Testis (tissue), 2 donors: ENCODE data around the gene PRR9.

Experiments
- CTCF ChIP-seq, 3 experiments: fragments of 450-650 bp in 2 of 3; fragments of 200-600 bp in 1 of 3; sonication (generic) in 1 of 3; IDR thresholded peaks; one replicate each; pipeline ENCODE4 v1.5.1; 2016 to 2019; ENCODE audit warnings: antibody characterized with exemption in 3 of 3, mild to moderate bottlenecking in 2 of 3, moderate library complexity in 1 of 3
- POLR2A ChIP-seq: fragments of 450-650 bp; IDR thresholded peaks from one replicate; pipeline ENCODE4 v1.6.1; 2017; ENCODE audit warnings: antibody characterized with exemption, mild to moderate bottlenecking, moderate library complexity

GRCh38 chr1:153168686-153169085, 48.7 kb upstream of the PRR9 start:
- TF ChIP-seq CTCF (IDR thresholded peaks at IDR 0.05): no peak
- TF ChIP-seq POLR2A: no peak
